Natural killer cell (primary cell): ENCODE results near the gene RALB. TPM values are rescaled to one million over a fixed set of nuclear protein-coding genes. Genes with fewer than 3 reads are reported as not detected.

Experiments
- ATAC-seq, 3 donors: fragments of 150-1000 bp in 2 of 3; fragments of 200-7000 bp in 1 of 3; cut with Tn5 transposase; 1 replicate in 1 of 3; 2 replicates in 2 of 3; pipeline ENCODE4 v1.10.0; 2021; ENCODE audit warnings: mild to moderate bottlenecking in 2 of 3, moderate library complexity in 2 of 3
- DNase-seq, 2 donors: peaks; one replicate each; pipeline versions ENCODE4 v3.0.0 to v3.0.0-alpha.2; 2013 to 2021; ENCODE audit warnings: mixed read lengths in 1 of 2
- H3K27ac ChIP-seq: one replicate; pipeline ENCODE4 v1.5.1; 2013; ENCODE audit warnings: mild to moderate bottlenecking, low read length
- H3K27me3 ChIP-seq: one replicate; pipeline ENCODE4 v1.6.1; 2013; ENCODE audit warnings: low read length; ENCODE audit not compliant: control insufficient read depth, insufficient read depth
- H3K36me3 ChIP-seq: one replicate; pipeline ENCODE4 v1.6.1; 2013; ENCODE audit warnings: low read length; ENCODE audit not compliant: control insufficient read depth, insufficient read depth
- H3K4me1 ChIP-seq: one replicate; pipeline ENCODE4 v1.6.1; 2013; ENCODE audit warnings: low read length; ENCODE audit not compliant: control insufficient read depth, insufficient read depth
- H3K4me3 ChIP-seq: one replicate; pipeline ENCODE4 v1.5.1; 2013; ENCODE audit warnings: low read length
- H3K9me3 ChIP-seq: one replicate; pipeline ENCODE4 v1.6.1; 2013; ENCODE audit warnings: low read length; ENCODE audit not compliant: control insufficient read depth, insufficient read depth
- H3K27ac Mint-ChIP-seq, 2 donors: one replicate each; pipeline ENCODE4 v1.8.0; 2022; ENCODE audit warnings: mild to moderate bottlenecking in 2 of 2, mixed read lengths in 2 of 2, moderate library complexity in 1 of 2
- H3K27me3 Mint-ChIP-seq, 2 donors: one replicate each; pipeline ENCODE4 v1.8.0; 2022; ENCODE audit warnings: low read depth in 2 of 2, mixed read lengths in 2 of 2
- H3K36me3 Mint-ChIP-seq: one replicate; pipeline ENCODE4 v1.8.0; 2022; ENCODE audit warnings: mixed read lengths
- H3K4me1 Mint-ChIP-seq, 2 donors: one replicate each; pipeline ENCODE4 v1.8.0; 2022; ENCODE audit warnings: mixed read lengths in 2 of 2
- H3K4me3 Mint-ChIP-seq: one replicate; pipeline ENCODE4 v1.8.0; 2022; ENCODE audit warnings: mild to moderate bottlenecking, moderate library complexity, mixed read lengths
- H3K9me3 Mint-ChIP-seq, 2 donors: one replicate each; pipeline ENCODE4 v1.8.0; 2022; ENCODE audit warnings: mixed read lengths in 2 of 2
- WGBS: methylation state at CpG from one replicate; pipeline ENCODE4 v1.1.7; 2013; ENCODE audit warnings: missing lambda C conversion rate; ENCODE audit not compliant: insufficient coverage; 5-methylcytosine and 5-hydroxymethylcytosine counted together
- intact Hi-C: fragments of 100-400 bp; cut with micrococcal nuclease; formaldehyde crosslinking; loops from one replicate; pipeline ENCODE4 v1.14.2; 2022
- total RNA-seq, 4 donors: library from RNA; stranded (reverse); fragments of 120-200 nt in 1 of 4; gene quantifications; one replicate each; pipeline versions ENCODE4 v1.2.3 to v1.2.4, GENCODE V29; 2013 to 2022
- TF ChIP-seq, protein P1 (sequence below): fragments of 200-600 bp; IDR thresholded peaks from one replicate; pipeline ENCODE4 v1.8.0; 2022; ENCODE audit warnings: antibody characterized with exemption

The RALB gene
- total RNA-seq, 3 donors from 2014 or later (not counting 1 experiment from before 2014, with no cell fraction given): 21.0 to 25.9 (median 25.4) TPM

DNA sequence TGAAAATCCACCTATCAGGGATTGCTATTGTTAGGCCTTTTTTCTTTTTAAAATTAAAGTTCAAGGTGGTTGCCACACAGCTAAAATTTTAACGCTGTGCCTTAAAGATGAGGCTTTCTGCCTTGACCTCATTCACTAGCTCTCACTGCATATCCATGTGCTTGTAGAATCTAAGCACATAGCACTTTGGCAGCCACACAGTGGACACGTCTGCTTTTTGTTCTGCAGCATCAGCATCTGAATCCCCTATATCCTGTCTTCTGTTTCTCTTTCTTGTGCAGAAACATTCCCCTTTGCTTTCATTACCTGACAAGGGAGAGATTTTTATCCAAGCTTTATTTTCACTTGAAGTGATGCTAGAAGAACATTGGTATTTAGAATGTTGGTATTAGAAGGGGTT is 38.1 kb downstream of the RALB start:
- H3K9me3 Mint-ChIP-seq: no peaks in the 10 kb centered on the region
- H3K4me1 Mint-ChIP-seq: peaks cover 16 to 17% of the 10 kb centered on the region in 2 donors
- H3K4me3 Mint-ChIP-seq: no peak overlapping the region
- no peak for DNase-seq
- H3K27me3 Mint-ChIP-seq: no peaks in the 10 kb centered on the region
- no peak overlapping the region for H3K27ac ChIP-seq
- no peaks in the 10 kb centered on the region for H3K27me3 ChIP-seq
- TF ChIP-seq, protein P1, sequence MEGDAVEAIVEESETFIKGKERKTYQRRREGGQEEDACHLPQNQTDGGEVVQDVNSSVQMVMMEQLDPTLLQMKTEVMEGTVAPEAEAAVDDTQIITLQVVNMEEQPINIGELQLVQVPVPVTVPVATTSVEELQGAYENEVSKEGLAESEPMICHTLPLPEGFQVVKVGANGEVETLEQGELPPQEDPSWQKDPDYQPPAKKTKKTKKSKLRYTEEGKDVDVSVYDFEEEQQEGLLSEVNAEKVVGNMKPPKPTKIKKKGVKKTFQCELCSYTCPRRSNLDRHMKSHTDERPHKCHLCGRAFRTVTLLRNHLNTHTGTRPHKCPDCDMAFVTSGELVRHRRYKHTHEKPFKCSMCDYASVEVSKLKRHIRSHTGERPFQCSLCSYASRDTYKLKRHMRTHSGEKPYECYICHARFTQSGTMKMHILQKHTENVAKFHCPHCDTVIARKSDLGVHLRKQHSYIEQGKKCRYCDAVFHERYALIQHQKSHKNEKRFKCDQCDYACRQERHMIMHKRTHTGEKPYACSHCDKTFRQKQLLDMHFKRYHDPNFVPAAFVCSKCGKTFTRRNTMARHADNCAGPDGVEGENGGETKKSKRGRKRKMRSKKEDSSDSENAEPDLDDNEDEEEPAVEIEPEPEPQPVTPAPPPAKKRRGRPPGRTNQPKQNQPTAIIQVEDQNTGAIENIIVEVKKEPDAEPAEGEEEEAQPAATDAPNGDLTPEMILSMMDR: no peak
- no peak for ATAC-seq
- no peak overlapping the region for H3K27ac Mint-ChIP-seq
- WGBS: 95% methylated on average over 2 of the region's 2 CpGs
- H3K4me3 ChIP-seq: no peak overlapping the region
- H3K4me1 ChIP-seq: no peaks in the 10 kb centered on the region
- intact Hi-C loops: no loop called here
- peaks cover 17% of the 10 kb centered on the region for H3K36me3 Mint-ChIP-seq
- H3K36me3 ChIP-seq: peaks cover 30% of the 10 kb centered on the region
- no peaks in the 10 kb centered on the region for H3K9me3 ChIP-seq

DNA sequence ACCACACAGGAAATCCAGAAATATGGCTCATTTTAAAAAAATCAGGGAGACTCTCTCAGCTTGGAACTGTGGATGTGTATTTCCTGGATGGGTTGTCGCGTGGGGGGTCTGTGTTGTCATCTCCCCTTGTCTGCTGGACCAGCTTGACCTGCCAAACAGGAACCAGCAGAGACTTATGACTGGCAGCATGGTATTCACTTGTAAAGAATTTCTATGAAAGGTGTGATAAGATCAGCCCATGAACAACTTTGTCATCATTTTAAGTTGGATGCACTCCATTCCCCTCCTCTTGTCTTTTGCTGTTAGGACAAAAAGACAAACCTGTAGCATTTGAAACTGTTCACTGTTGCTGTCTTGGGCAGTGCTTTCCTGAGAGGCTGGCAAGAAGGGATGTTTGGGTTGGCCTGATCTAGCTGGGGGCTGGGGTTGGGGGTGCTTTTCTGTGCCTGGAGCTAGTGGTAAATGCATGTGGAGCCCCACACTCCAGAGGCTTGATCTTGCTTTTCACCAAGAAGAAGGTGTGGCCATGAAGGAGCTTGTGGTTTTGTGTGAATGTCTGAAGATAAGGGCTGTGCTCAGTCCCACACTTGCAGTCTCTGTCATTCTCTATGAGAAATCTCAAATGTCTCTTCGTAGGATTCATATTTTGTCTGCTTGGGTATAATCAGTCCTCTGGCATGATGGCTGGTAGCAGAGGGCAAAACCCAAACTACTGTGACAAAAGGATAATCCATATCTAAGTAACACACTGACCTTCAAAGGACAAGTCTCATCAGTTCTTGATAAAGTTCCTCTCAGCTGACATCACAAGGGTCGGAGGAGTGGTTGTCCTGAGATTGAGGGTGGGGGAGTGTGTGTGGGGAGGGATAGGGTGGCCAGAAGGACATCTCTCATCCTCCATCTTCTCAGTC is 39.0 kb downstream of the RALB start:
- intact Hi-C loops: no loop called here
- no peaks in the 10 kb centered on the region for H3K9me3 ChIP-seq
- no peaks in the 10 kb centered on the region for H3K4me1 ChIP-seq
- H3K36me3 Mint-ChIP-seq: peaks cover 17% of the 10 kb centered on the region
- no peaks in the 10 kb centered on the region for H3K9me3 Mint-ChIP-seq
- ATAC-seq: no peak
- H3K27me3 ChIP-seq: no peaks in the 10 kb centered on the region
- TF ChIP-seq, protein P1: no peak
- H3K27ac Mint-ChIP-seq: peak overlapping the region in 1 of 2 donors; percentile 62
- no peaks in the 10 kb centered on the region for H3K27me3 Mint-ChIP-seq
- H3K4me3 Mint-ChIP-seq: no peak overlapping the region
- no peak overlapping the region for H3K27ac ChIP-seq
- peaks cover 30% of the 10 kb centered on the region for H3K36me3 ChIP-seq
- DNase-seq: no peak
- H3K4me1 Mint-ChIP-seq: peaks cover 16 to 17% of the 10 kb centered on the region in 2 donors
- 83% methylated on average over 4 of the region's 4 CpGs for WGBS
- no peak overlapping the region for H3K4me3 ChIP-seq

DNA sequence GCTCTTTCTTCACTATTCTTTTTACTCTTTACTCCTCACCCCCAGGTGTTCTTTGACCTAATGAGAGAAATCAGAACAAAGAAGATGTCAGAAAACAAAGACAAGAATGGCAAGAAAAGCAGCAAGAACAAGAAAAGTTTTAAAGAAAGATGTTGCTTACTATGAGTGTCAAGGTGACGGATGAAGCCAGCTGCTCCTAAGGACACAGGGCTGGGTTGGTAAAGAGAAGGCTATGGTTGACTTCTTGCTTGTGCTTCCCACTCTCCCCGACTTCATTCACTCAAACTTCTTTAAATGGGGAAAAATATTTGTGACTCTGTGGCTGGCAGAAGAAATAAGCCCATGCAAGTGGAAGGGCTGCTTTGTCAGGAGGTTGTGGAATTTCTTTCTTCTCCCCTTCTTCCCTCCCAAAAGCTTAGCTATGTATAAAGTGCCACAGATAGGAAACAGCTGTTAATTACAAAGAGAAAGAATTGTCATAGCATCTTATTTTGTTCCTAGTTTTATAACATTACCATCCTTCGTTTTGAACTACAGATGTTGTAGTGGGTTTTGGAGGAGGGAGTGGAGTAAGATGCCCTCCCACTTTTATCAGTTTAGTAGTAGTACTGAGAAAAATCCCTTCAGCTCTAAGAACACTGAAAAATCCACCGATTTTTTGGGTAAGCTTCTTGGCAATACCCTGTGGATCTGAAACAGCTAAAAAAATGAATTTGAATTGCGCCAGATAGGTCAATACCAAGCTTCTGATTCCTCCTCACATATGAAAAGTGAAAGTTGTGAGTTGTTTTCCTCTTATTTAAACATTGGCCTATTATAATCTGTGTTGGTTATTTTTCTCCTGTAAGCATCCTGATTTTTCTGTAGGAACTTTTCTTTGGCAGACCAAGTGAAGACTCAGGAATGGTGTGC is 40.7 kb downstream of the RALB start:
- TF ChIP-seq, protein P1: no peak
- H3K4me1 Mint-ChIP-seq: peaks cover 7% of the 10 kb centered on the region in 2 donors
- no peak overlapping the region for H3K27ac Mint-ChIP-seq
- H3K27ac ChIP-seq: no peak overlapping the region
- H3K4me3 Mint-ChIP-seq: no peak overlapping the region
- DNase-seq (no peak), ATAC-seq (no peak)
- H3K4me3 ChIP-seq: no peak overlapping the region
- WGBS: 96% methylated on average over 3 of the region's 5 CpGs
- H3K9me3 Mint-ChIP-seq: no peaks in the 10 kb centered on the region
- H3K9me3 ChIP-seq: no peaks in the 10 kb centered on the region
- H3K27me3 Mint-ChIP-seq: no peaks in the 10 kb centered on the region
- H3K36me3 ChIP-seq: peaks cover 30% of the 10 kb centered on the region
- no peaks in the 10 kb centered on the region for H3K27me3 ChIP-seq
- intact Hi-C loops: no loop called here
- peaks cover 32% of the 10 kb centered on the region for H3K36me3 Mint-ChIP-seq
- H3K4me1 ChIP-seq: no peaks in the 10 kb centered on the region
